Measurements from ENCODE around the gene WDR13.

DNA sequence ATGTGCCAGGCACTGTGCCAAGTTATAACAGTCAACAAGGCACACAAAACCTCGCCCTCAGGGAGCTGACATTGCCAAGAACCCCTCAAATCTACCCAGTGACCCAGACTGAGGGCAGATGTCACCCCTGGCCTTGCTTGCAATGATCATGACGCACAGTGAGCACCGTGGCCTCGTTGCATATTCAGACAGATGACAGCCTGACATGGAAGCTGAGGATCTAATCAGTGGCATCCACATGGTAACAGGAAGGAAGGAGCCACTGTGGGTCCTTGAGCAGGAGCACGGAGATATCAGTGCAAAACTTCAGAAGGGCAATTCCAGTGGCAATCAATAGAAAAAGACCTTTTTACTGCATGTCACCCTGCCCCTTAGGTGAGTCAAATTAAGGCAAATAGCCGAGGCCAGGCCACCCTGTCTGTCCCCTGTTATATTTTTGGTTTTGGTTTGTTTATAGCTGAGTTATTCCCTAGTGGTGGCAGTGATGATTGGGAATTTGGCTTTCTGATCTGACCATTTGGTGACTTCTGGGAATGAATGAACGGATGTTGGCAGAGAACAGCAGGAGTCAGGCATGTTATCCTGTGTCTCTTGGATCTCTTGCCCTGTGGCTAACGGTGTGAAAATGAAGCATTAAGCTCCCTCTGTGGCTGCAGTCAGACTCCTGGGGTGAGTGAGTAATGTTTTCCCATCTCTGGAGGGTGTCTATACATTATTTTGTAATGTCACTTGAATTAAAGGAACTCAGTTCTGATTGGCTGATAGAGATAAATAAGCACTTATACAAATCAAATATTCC is 20.4 kb downstream of the WDR13 start:
- TF ChIP-seq, protein P1, sequence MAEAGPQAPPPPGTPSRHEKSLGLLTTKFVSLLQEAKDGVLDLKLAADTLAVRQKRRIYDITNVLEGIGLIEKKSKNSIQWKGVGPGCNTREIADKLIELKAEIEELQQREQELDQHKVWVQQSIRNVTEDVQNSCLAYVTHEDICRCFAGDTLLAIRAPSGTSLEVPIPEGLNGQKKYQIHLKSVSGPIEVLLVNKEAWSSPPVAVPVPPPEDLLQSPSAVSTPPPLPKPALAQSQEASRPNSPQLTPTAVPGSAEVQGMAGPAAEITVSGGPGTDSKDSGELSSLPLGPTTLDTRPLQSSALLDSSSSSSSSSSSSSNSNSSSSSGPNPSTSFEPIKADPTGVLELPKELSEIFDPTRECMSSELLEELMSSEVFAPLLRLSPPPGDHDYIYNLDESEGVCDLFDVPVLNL (CRISPR knock-in tag; IDR thresholded peaks at IDR 0.05; ENCODE audit: borderline replicate concordance, low read depth), result no peak
- TF ChIP-seq JAZF1 (CRISPR knock-in tag; IDR thresholded peaks at IDR 0.05) (no peak), IRF2 (CRISPR knock-in tag; IDR thresholded peaks at IDR 0.05; ENCODE audit: borderline replicate concordance, low read depth) (no peak)
- TF ChIP-seq, protein P2, sequence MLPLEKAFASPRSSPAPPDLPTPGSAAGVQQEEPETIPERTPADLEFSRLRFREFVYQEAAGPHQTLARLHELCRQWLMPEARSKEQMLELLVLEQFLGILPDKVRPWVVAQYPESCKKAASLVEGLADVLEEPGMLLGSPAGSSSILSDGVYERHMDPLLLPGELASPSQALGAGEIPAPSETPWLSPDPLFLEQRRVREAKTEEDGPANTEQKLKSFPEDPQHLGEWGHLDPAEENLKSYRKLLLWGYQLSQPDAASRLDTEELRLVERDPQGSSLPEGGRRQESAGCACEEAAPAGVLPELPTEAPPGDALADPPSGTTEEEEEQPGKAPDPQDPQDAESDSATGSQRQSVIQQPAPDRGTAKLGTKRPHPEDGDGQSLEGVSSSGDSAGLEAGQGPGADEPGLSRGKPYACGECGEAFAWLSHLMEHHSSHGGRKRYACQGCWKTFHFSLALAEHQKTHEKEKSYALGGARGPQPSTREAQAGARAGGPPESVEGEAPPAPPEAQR (CRISPR knock-in tag; IDR thresholded peaks at IDR 0.05), result no peak
- TF ChIP-seq, protein P3, sequence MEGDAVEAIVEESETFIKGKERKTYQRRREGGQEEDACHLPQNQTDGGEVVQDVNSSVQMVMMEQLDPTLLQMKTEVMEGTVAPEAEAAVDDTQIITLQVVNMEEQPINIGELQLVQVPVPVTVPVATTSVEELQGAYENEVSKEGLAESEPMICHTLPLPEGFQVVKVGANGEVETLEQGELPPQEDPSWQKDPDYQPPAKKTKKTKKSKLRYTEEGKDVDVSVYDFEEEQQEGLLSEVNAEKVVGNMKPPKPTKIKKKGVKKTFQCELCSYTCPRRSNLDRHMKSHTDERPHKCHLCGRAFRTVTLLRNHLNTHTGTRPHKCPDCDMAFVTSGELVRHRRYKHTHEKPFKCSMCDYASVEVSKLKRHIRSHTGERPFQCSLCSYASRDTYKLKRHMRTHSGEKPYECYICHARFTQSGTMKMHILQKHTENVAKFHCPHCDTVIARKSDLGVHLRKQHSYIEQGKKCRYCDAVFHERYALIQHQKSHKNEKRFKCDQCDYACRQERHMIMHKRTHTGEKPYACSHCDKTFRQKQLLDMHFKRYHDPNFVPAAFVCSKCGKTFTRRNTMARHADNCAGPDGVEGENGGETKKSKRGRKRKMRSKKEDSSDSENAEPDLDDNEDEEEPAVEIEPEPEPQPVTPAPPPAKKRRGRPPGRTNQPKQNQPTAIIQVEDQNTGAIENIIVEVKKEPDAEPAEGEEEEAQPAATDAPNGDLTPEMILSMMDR (IDR thresholded peaks at IDR 0.05), result no peak
- TF ChIP-seq, protein P4, sequence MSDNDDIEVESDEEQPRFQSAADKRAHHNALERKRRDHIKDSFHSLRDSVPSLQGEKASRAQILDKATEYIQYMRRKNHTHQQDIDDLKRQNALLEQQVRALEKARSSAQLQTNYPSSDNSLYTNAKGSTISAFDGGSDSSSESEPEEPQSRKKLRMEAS (CRISPR knock-in tag; IDR thresholded peaks at IDR 0.05), result no peak
- TF ChIP-seq, protein P5, sequence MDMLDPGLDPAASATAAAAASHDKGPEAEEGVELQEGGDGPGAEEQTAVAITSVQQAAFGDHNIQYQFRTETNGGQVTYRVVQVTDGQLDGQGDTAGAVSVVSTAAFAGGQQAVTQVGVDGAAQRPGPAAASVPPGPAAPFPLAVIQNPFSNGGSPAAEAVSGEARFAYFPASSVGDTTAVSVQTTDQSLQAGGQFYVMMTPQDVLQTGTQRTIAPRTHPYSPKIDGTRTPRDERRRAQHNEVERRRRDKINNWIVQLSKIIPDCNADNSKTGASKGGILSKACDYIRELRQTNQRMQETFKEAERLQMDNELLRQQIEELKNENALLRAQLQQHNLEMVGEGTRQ (CRISPR knock-in tag; IDR thresholded peaks at IDR 0.05), result no peak
